CD14-positive monocyte (primary cell): Measurements from ENCODE around the gene PATZ1. TPM values are rescaled to one million over a fixed set of nuclear protein-coding genes. Genes with fewer than 3 reads are reported as not detected.

Experiments
- DNase-seq, 3 donors: peaks; one replicate each; pipeline ENCODE4 v3.0.0-alpha.2; 2011 to 2022
- H2AFZ ChIP-seq: 2 replicates; pipeline ENCODE4 v1.6.0; 2012; ENCODE audit warnings: mild to moderate bottlenecking, low read depth, low read length, inconsistent platforms; ENCODE audit not compliant: insufficient read depth, poor library complexity, severe bottlenecking
- H3K27ac ChIP-seq, 2 donors: 1 replicate in 1 of 2; 2 replicates in 1 of 2; pipeline ENCODE4 v1.5.1; 2012 to 2013; ENCODE audit warnings: low read length in 2 of 2, control low read depth in 1 of 2, inconsistent platforms in 1 of 2, low read depth in 1 of 2, mild to moderate bottlenecking in 1 of 2
- H3K27me3 ChIP-seq, 2 donors: one replicate each; pipeline versions ENCODE4 v1.6.0 to v1.6.1; 2011 to 2013; ENCODE audit warnings: low read length in 2 of 2; ENCODE audit not compliant: control insufficient read depth in 2 of 2, insufficient read depth in 2 of 2
- H3K36me3 ChIP-seq, 2 donors: replicated peaks in 1 of 2; 1 replicate in 1 of 2; 2 replicates in 1 of 2; pipeline versions ENCODE4 v1.5.1 to v1.6.1; 2012 to 2013; ENCODE audit warnings: low read length in 2 of 2, control low read depth in 1 of 2, inconsistent platforms in 1 of 2, mild to moderate bottlenecking in 1 of 2; ENCODE audit not compliant: insufficient read depth in 2 of 2, control insufficient read depth in 1 of 2
- H3K4me1 ChIP-seq, 2 donors: 1 replicate in 1 of 2; 2 replicates in 1 of 2; pipeline versions ENCODE4 v1.5.1 to v1.6.1; 2012 to 2013; ENCODE audit warnings: low read length in 2 of 2, control low read depth in 1 of 2, inconsistent platforms in 1 of 2, mild to moderate bottlenecking in 1 of 2, moderate library complexity in 1 of 2; ENCODE audit not compliant: insufficient read depth in 2 of 2, control insufficient read depth in 1 of 2
- H3K4me2 ChIP-seq: replicated peaks from 2 replicates; pipeline ENCODE3; 2012; ENCODE audit warnings: low read length, moderate library complexity, mild to moderate bottlenecking; ENCODE audit not compliant: poor library complexity, severe bottlenecking; ENCODE audit errors: extremely low read depth
- H3K4me3 ChIP-seq, 3 experiments: fragments of 200-600 bp in 1 of 3; sonication (generic) in 1 of 3; replicated peaks in 1 of 3; 1 replicate in 2 of 3; 2 replicates in 1 of 3; pipeline ENCODE4 v1.5.1; 2011 to 2013; ENCODE audit warnings: low read length in 3 of 3, mild to moderate bottlenecking in 3 of 3, control low read depth in 2 of 3, low read depth in 2 of 3, inconsistent platforms in 1 of 3, moderate library complexity in 1 of 3
- H3K79me2 ChIP-seq: 2 replicates; pipeline ENCODE4 v1.6.0; 2012; ENCODE audit warnings: mild to moderate bottlenecking, control low read depth, inconsistent platforms, low read length, moderate library complexity; ENCODE audit not compliant: insufficient read depth
- H3K9ac ChIP-seq: 2 replicates; pipeline ENCODE4 v1.6.0; 2017; ENCODE audit warnings: low read length, mild to moderate bottlenecking; ENCODE audit not compliant: insufficient read depth, poor library complexity, severe bottlenecking
- H3K9me3 ChIP-seq, 2 donors: replicated peaks in 1 of 2; 1 replicate in 1 of 2; 2 replicates in 1 of 2; pipeline versions ENCODE4 v1.5.1 to v1.6.1; 2012 to 2013; ENCODE audit warnings: low read length in 2 of 2, control low read depth in 1 of 2; ENCODE audit not compliant: control insufficient read depth in 1 of 2, insufficient read depth in 1 of 2
- H4K20me1 ChIP-seq: 2 replicates; pipeline ENCODE4 v1.6.0; 2012; ENCODE audit warnings: mild to moderate bottlenecking, low read length, control low read depth, moderate library complexity; ENCODE audit not compliant: insufficient read depth
- H3K27ac Mint-ChIP-seq, 7 donors: one replicate each; pipeline ENCODE4 v1.8.0; 2020; ENCODE audit warnings: mild to moderate bottlenecking in 7 of 7, mixed read lengths in 7 of 7, moderate library complexity in 6 of 7, inconsistent platforms in 2 of 7
- H3K27me3 Mint-ChIP-seq, 3 donors: one replicate each; pipeline ENCODE4 v1.8.0; 2021 to 2022; ENCODE audit warnings: low read depth in 3 of 3, mild to moderate bottlenecking in 3 of 3, mixed read lengths in 3 of 3, moderate library complexity in 3 of 3, inconsistent platforms in 1 of 3
- H3K36me3 Mint-ChIP-seq, 2 donors: one replicate each; pipeline ENCODE4 v1.8.0; 2020; ENCODE audit warnings: mixed read lengths in 2 of 2, inconsistent platforms in 1 of 2, mild to moderate bottlenecking in 1 of 2
- H3K4me1 Mint-ChIP-seq: one replicate; pipeline ENCODE4 v1.8.0; 2020; ENCODE audit warnings: mild to moderate bottlenecking, mixed read lengths
- H3K4me3 Mint-ChIP-seq, 2 donors: one replicate each; pipeline ENCODE4 v1.8.0; 2020; ENCODE audit warnings: mild to moderate bottlenecking in 2 of 2, mixed read lengths in 2 of 2, moderate library complexity in 1 of 2
- H3K9me3 Mint-ChIP-seq, 7 donors: one replicate each; pipeline ENCODE4 v1.8.0; 2020 to 2022; ENCODE audit warnings: mixed read lengths in 7 of 7, mild to moderate bottlenecking in 6 of 7, moderate library complexity in 6 of 7, inconsistent platforms in 2 of 7
- CTCF ChIP-seq: fragments of 200-600 bp; IDR thresholded peaks from one replicate; pipeline ENCODE4 v1.8.0; 2022; ENCODE audit warnings: antibody characterized with exemption, mild to moderate bottlenecking
- WGBS: methylation state at CpG from one replicate; pipeline ENCODE4 v1.1.5; 2013; ENCODE audit warnings: missing lambda C conversion rate; ENCODE audit not compliant: insufficient coverage; 5-methylcytosine and 5-hydroxymethylcytosine counted together
- intact Hi-C, 2 donors: fragments of 100-400 bp; cut with micrococcal nuclease; formaldehyde crosslinking; loops; one replicate each; pipeline versions ENCODE4 v1.15.0 to v1.15.1; 2023
- polyA plus RNA-seq, 3 donors: library from polyadenylated mRNA; depleted of rRNA in 1 of 3; unstranded in 2 of 3; stranded (reverse) in 1 of 3; fragments of 300-500 nt in 2 of 3; fragments of >200 nt in 1 of 3; fragmentation: Illumina TruSeq in 2 of 3; gene quantifications; 1 replicate in 2 of 3; 2 replicates in 1 of 3; pipeline ENCODE4 v1.2.3, GENCODE V29; 2012 to 2021

Gene PATZ1
- polyA plus RNA-seq, 3 donors = 1.8 to 10.7 (median 2.0) TPM

DNA sequence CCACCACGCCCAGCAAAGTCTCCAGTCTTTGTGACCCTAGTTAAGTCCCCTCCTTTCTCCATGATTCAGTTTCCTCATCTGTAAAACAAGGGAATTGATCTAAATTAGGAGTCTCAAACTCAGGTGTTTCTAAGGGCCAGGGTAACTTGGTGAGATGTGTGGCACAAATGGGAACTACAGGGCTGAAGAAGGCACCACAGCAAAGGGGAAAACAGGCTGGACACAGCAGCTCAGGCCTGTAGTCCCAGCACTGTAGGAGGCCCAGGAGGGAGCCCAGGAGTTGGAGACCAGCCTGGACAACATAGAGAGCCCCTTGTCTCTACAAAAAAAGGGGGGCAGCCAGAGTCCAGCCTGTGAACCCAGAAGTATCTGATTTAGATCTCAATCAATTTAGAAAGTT, 15.6 kb upstream of the PATZ1 start:
- Histone ChIP-seq H3K4me1 (no peaks in the 10 kb centered on the region), H3K9me3 (no peaks in the 10 kb centered on the region), H4K20me1 (no peaks in the 10 kb centered on the region), H3K79me2 (no peaks in the 10 kb centered on the region), H3K4me2 (no peak overlapping the region), H3K27ac (no peak overlapping the region), H3K4me3 (no peak overlapping the region), H3K36me3 (no peaks in the 10 kb centered on the region), H3K9ac (no peak overlapping the region), H3K27me3 (no peaks in the 10 kb centered on the region), H2AFZ (no peak overlapping the region)
- H3K9me3 Mint-ChIP-seq = no peaks in the 10 kb centered on the region
- H3K36me3 Mint-ChIP-seq = no peaks in the 10 kb centered on the region
- DNase-seq = no peak
- WGBS = no CpG with 5 or more reads among the region's 1 CpG
- H3K4me3 Mint-ChIP-seq = no peak overlapping the region
- intact Hi-C loops = no loop called here
- no peaks in the 10 kb centered on the region for H3K4me1 Mint-ChIP-seq
- H3K27ac Mint-ChIP-seq = no peak overlapping the region
- peaks cover 0 to 5% (median 2%) of the 10 kb centered on the region in 3 donors for H3K27me3 Mint-ChIP-seq
- no peak for TF ChIP-seq CTCF

- H3K9ac ChIP-seq = no peak overlapping the region
- no peak overlapping the region for H2AFZ ChIP-seq
- H3K4me1 ChIP-seq = no peaks in the 10 kb centered on the region
- DNase-seq = no peak
- intact Hi-C loops = no loop called here
- no peak overlapping the region for H3K27ac ChIP-seq
- no peaks in the 10 kb centered on the region for H3K27me3 ChIP-seq
- no peak overlapping the region for H3K4me3 Mint-ChIP-seq
- TF ChIP-seq CTCF = no peak
- no peaks in the 10 kb centered on the region for H3K36me3 ChIP-seq
- no peak overlapping the region for H3K27ac Mint-ChIP-seq
- no peaks in the 10 kb centered on the region for H3K79me2 ChIP-seq
- 100% methylated on average over 1 of the region's 1 CpG for WGBS
- H3K36me3 Mint-ChIP-seq = no peaks in the 10 kb centered on the region
- peaks cover 0 to 2% (median 2%) of the 10 kb centered on the region in 3 donors for H3K27me3 Mint-ChIP-seq
- H3K9me3 ChIP-seq = no peaks in the 10 kb centered on the region
- H3K4me1 Mint-ChIP-seq = no peaks in the 10 kb centered on the region
- H3K4me2 ChIP-seq = no peak overlapping the region
- H3K4me3 ChIP-seq = no peak overlapping the region
- no peaks in the 10 kb centered on the region for H3K9me3 Mint-ChIP-seq
- no peaks in the 10 kb centered on the region for H4K20me1 ChIP-seq
Observed at GRCh38 chr22:31360029-31360428, 13.9 kb upstream of the PATZ1 start.
